GM19324 (cell line): ENCODE data around the gene OTUD1.
"Not testable (repeated sequence)": the region's sequence is repeated elsewhere in the genome, so short reads cannot be mapped to it uniquely, and the experiment has no call there.

Source experiments
- ATAC-seq: cut with Tn5 transposase; IDR thresholded peaks from one replicate; pipeline ENCODE4 v1.9.1; 2021; ENCODE audit warnings: mild to moderate bottlenecking, moderate library complexity; ENCODE audit not compliant: unreplicated experiment, low FRiP score

OTUD1 gene, protein sequence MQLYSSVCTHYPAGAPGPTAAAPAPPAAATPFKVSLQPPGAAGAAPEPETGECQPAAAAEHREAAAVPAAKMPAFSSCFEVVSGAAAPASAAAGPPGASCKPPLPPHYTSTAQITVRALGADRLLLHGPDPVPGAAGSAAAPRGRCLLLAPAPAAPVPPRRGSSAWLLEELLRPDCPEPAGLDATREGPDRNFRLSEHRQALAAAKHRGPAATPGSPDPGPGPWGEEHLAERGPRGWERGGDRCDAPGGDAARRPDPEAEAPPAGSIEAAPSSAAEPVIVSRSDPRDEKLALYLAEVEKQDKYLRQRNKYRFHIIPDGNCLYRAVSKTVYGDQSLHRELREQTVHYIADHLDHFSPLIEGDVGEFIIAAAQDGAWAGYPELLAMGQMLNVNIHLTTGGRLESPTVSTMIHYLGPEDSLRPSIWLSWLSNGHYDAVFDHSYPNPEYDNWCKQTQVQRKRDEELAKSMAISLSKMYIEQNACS

DNA sequence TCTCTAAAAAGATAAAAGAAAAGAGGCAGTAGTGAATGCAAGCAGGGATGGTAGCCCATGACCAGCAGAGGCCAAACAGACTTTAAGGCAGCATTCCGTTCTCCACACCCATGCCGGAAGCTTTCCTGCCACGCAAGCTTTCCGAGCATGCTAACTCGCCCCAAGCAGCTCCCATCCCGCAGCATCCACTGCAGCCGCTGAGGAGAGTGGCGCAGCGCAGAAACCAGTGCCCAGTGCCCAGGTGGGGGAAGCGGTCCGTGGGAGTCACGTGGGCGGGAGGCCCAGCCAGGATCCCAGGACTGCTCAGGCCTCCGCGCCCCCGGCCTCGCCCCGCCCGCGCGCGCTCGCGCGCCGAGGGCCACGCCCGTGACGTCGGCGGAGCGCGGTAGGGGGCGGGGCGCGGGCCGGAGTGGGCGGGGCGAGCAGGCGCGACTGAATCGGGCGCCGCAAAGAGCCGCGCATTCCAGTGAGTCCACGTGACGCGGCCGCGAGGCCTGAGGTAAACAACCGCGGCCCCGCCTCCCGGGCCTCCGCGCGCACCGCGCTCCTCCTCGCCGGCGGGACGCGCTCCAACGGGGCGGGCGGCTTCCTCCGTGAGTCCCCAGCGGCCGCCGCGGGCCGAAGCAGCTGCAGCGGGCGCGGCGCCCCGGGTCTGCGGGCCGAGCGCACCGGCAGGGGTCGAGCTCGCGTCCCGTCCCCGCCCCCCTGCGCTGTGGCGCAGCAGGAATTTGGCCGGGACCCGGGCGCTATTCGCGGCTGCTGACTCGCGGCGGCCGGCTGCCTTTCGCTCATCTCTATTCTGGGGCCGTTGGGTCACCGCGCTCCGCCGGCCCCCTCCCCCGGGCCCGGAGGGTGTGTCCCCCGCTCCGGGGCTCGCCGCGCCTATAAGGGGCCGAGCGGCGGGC, at the start of gene OTUD1:
TSS of gene OTUD1 (plus strand) at position 529 of the 905 bp plus-strand sequence. CDS start 383 bp downstream, outside the sequence.
- ATAC-seq: peak; percentile 89

GRCh38 chr10:23390408-23390807, 48.5 kb upstream of the OTUD1 start:
- not testable (repeated sequence) for ATAC-seq

- no peak for ATAC-seq
Measured at GRCh38 chr10:23390809-23391208, 48.1 kb upstream of the OTUD1 start.

DNA sequence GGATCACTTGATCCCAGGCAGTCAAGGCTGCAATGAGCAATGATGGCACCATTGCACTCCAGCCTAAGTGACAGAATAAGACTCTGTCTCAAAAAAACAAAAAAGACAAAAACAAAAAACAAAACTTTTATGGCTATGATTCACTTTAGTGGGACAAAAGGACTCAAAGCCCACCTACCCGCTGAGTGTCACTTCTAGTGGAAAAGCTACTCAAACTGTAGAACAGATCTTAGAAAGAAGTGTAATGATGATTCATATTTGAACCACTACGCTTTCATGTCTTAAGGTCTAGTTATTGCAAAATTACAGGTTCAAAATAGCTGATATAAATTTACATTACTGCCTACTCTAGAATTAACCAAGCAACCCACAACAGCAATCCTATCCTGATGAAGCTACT, 47.1 kb upstream of the OTUD1 start:
- no peak for ATAC-seq

DNA sequence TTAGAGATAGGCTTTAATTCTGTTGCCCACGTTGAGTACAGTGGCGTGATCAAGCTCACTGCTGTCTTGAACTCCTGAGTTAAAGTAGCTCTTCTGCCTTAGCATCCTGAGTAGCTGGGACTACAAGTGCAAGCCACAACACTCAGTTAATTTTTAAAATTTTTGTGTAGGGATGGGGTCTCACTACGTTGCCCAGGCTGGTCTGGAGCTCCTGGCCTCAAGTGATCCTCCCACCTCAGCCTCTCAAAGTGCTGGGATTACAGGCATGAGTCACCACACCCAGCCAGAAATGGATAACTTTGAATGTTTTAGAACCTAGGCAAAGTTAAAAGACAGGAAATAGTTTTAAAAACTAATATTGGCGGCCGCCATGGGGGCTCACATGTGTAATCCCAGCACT, 43.9 kb upstream of the OTUD1 start:
- ATAC-seq: no peak

- ATAC-seq: no peak
Measured at GRCh38 chr10:23396695-23397094, 42.2 kb upstream of the OTUD1 start.

DNA sequence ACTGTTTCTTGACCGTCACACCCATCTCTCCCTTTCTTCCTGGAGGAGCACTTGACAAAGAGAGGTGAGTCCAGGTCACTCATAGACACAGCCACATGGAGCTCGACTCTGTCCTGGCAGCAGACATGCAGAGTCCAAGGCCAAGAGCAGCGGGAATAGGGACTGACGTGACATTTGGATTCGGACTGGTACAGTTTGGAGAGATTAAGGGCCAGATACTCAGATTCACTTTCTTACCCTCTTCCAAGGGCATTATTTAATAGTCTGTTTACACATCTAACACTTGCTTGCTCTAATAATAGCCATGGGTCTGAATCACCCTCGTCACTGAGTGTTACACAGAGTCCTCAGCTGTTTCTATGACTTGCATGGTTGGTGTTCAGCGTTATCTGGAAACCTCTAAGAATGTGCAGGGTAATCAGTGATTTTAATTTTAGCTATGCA, 39.2 kb upstream of the OTUD1 start:
- no peak for ATAC-seq

- ATAC-seq: no peak
Measured at GRCh38 chr10:23402856-23403255, 36.0 kb upstream of the OTUD1 start.

- ATAC-seq: no peak
Measured at GRCh38 chr10:23403278-23403677, 35.6 kb upstream of the OTUD1 start.

- ATAC-seq: no peak
Measured at GRCh38 chr10:23403719-23404118, 35.2 kb upstream of the OTUD1 start.

DNA sequence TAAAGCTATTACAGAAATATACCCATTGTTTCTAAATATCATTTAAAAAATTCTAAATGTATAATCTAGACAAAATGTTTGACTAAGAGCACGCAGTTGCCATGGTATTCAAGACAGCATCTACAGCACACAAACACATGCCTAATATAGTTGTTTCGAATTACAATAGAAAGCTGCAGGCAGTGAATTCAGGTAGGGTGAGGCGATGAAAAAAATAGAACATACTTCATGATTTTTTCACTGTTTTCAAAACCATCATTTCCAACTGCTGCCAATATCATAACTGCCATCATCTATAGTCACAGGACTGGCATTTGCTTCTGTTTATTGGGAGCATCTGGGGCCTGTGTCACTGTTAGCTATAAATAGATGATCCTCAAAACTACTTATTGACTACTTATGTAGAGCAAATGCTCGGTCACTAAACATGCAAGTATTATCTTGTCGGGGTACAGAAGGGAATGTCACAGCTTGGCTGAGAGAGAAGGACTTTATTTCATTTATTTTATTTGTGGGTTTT, 34.4 kb upstream of the OTUD1 start:
- ATAC-seq: no peak

DNA sequence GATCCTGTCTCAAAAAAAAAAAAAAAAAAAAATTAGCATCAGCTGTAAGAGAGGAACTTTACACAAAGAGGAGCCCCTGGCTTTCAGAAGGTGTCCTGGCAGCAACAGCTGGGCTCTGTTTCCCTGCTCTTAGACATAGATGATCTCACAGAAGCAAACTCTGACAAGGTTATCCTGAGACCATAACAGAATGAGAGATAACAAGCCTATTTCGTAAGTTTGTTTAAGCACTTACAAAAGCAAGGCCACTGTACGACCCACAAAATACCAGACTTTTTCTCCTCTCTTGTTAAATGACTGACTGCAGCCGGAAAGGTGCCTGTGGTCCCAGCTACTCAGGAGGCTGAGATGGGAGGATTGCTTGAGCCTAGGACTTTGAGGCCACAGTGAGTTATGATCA, 33.3 kb upstream of the OTUD1 start:
- ATAC-seq: no peak

- no peak for ATAC-seq
Measured at GRCh38 chr10:23406409-23406808, 32.5 kb upstream of the OTUD1 start.

DNA sequence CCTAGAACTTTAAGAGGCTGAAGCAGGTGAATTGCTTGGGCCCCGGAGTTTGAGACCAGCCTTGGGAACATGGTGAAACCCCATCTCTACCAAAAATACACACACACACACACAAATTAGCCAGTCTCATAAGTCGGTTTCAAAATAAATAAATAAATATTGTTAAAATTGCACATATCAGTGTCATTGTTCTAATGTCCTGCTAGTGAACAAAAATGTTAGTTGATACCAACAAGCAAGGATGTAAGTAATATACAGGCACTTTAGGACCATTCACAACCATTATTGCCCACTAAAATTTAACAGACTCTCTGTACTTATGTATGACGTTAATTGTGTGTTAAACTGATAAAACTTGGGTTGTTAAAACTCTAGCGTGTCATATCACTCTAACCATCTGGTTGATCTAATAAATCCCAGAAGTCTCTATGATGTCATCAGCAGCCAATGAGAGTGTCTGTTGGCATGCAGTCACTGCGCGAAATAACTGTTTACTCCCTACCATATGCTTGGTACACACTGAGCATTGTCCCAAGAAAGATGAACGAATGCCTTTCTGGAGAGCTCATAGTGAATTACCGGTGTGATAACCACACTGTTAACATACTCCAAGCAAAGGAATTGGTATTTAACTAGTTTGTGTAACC, 30.4 kb upstream of the OTUD1 start:
- no peak for ATAC-seq

GRCh38 chr10:23412223-23412622, 26.7 kb upstream of the OTUD1 start:
- no peak for ATAC-seq

- ATAC-seq: peak; percentile 78
Measured at GRCh38 chr10:23413629-23414089, 25.2 kb upstream of the OTUD1 start.

DNA sequence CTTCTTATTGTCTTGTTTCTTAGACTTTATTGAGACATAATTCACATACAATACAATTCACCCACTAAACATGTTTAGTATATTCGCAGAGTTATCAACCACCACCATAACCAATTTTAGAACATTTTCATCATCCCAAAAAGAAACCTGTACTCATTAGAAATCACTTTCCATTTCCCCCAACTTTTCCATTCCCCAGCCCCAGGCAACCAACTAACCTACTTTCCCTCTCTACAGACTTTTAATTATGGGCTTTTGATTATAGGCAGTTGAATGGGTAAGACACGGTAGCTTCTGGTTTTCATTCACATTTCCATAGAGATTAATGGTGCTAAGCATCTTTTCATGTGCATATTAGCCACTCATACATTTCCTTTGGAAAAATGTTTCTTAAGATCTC, 24.2 kb upstream of the OTUD1 start:
- ATAC-seq: no peak

DNA sequence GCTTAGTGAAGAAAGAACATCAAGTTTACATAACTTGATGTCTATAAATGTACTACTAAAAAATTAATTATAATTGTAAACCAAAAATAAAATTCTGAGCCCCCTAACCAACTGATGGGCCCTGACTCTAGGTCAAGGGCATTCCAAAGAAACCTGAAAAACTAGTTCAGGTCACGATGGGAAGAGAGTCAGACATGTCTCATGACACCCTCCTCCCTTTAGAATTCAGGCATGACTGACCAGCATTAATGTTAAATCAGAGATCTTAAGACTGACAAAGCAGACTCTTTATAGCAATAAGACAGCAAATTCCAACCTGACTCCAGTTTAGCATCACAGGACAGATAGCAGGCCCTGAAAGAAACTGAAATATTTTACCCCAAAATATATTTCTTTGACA, 21.6 kb upstream of the OTUD1 start:
- no peak for ATAC-seq

GRCh38 chr10:23418051-23418681, 20.7 kb upstream of the OTUD1 start:
- no peak for ATAC-seq

DNA sequence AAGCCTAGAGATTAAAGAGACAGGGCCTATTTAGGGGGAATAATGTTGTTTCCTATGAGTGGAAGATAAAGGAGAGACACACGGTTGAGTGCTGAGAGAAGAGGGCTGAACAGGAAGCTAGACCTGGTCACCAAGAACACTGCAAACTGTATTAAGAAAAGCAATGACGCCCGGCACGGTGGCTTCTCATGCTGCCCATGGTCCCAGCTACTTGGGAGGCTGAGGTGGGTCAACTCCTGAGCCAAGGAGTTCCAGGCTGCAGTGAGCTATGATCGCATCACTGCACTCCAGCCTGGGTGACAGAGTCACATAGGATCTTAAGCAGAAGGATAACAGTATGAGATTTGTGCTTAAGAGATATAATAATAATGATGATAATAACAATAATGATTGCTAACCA, 19.7 kb upstream of the OTUD1 start:
- no peak for ATAC-seq
